ENCODE measurements around the gene METTL15.
"Not testable (repeated sequence)": the region's sequence is repeated elsewhere in the genome, so short reads cannot be mapped to it uniquely, and the experiment has no call there.

The METTL15 gene

DNA sequence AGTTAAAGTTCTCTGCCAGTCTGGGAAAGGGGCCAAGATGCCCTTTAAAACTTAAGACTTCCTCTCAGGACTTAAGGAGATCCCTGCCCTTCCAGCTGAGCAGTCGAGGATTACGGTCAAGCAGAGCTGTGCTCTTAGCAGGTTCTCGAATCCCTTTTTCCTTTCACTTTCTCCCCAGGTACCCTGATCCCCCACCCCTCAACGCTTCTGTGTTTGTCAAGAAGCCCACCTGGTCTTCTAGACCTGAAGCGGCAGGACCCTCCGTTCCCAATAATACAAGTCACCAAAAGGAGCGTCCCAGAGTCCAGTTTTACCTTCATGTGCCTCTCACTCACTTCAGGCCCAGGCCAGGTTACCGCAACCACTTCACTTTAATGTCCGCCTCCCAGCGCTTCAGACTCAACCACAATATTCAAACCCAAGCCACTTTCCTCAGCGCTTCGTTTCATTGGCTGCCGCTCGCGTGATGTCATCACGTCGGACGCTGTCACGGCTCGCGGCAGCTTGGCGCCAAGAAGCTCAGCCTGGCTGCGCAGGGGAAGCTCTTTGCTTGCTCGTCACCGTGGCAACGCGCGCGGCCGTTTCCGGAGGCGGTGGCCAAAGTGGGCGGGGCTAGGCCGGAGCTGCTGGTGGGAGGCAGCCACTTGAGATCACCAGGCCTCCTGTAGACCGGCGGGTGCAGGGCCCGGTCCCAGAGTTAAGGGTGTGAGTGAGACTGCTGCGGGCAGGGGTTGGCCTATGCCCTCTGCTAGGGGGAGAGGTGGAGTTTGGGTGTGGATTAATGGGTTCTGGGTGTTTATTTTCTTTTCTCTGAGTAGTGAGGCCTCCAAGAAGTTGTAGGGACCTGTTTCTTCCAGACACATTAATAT lies at the start of gene METTL15, which contains the start of gene KIF18A:
Gene METTL15 (plus strand): TSS at position 639 of the 869 bp plus-strand sequence. CDS start 4,947 bp downstream, outside the sequence.
Gene KIF18A (minus strand): TSS at position 407 of the 869 bp plus-strand sequence. CDS start 10,209 bp downstream, outside the sequence.
- peak; percentile 82 for DNase-seq

DNA sequence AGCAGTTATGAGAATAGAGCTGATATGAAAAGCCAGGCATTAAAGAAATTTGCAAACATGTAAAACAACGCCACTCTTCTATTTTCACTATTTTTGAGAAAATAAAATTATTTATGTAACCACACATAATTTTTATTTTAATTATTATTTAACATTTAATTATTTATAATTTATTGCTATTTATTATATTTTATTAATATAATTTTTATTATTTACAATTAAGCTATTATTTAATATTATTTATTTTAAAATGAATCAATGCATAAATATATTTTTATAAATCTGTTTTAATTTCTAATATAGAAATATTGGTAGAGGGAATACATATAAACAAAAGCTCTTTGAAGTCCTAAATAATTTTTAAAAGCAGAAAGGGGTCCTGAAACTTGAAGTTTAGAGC lies 36.9 kb upstream of the METTL15 start:
- DNase-seq, result no peak

GRCh38 chr11:28072321-28072720 lies 35.9 kb upstream of the METTL15 start:
- DNase-seq, result no peak

GRCh38 chr11:28077521-28077920 lies 30.7 kb upstream of the METTL15 start:
- DNase-seq, result no peak

DNA sequence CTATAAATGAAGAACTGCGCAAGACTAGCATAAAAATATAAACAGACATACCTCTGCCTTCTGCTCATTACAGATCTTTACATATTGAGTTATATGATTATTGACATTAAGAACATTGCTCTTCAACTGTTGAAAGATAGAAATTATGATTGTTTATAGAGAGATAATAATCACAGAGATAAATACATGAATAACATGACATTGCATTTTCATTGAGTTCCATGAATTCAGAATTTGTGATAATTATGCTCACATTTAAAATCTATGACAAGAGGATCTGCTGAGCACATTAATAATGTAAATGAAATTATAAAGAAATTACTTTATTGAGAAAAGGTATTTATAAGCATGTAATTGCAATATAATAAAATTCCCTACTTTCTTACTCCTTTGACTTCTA lies 25.1 kb upstream of the METTL15 start:
- DNase-seq, result no peak

- no peak for DNase-seq
Observed at GRCh38 chr11:28086569-28086968, 21.6 kb upstream of the METTL15 start.

DNA sequence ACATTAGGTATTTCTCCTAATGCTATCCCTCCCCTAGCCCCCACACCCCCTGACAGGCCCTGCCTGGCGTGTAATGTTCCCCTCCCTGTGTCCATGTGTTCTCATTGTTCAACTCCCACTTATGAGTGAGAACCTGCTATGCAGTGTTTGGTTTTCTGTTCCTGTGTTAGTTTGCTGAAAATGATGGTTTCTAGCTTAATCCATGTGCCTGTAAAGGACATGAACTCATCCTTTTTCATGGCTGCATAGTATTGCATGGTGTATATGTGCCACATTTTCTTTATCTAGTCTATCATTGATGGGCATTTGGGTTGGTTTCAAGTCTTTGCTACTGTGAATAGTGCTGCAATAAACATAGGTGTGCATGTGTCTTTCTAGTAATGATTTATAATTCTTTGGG lies 21.0 kb upstream of the METTL15 start:
- DNase-seq, result not testable (repeated sequence)

GRCh38 chr11:28087693-28088092 lies 20.5 kb upstream of the METTL15 start:
- not testable (repeated sequence) for DNase-seq

DNA sequence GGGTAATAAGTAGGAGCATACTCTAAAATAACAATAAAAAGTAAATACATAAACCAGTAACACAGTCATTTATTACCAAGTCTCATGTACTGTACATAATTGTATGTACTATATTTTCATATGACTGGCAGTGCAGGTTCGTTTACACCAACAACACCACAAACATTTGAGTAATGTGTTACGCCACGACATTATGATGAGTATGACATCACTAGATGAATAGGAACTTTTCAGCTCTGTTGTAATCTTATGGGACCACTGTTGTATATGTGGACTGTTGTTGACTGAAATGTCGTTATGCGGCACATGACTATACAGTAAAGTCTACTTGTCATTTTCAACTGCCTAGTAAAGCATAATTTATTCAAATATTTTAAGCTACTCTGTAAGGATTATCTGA lies 18.8 kb upstream of the METTL15 start:
- no peak for DNase-seq

GRCh38 chr11:28090052-28090749 lies 18.0 kb upstream of the METTL15 start:
- no peak for DNase-seq

- no peak for DNase-seq
Observed at GRCh38 chr11:28092786-28093185, 15.4 kb upstream of the METTL15 start.

GRCh38 chr11:28098257-28098656 lies 9.9 kb upstream of the METTL15 start:
- DNase-seq, result no peak

- no peak for DNase-seq
Observed at GRCh38 chr11:28099715-28100114, 8.5 kb upstream of the METTL15 start.

DNA sequence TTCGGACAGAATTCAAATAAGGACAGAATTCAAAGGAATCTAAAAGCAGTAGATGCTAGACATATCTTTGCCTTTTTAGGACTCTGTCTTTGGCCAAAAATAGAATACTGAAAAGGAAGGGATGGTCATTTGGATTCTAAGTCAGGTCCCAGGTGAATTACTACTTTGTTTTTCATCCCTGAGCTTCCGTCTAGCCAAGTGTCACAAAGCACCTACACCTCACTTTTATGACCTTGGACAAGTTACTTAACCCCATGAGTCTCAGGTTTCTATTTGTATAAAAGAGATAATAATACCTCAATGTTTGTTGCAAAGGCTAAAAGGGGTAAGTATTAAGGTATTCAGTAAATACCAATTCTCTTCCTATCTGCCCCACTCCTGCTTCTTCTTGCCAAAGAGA lies 7.5 kb upstream of the METTL15 start:
- DNase-seq, result no peak

GRCh38 chr11:28102300-28102699 lies 5.9 kb upstream of the METTL15 start:
- DNase-seq, result not testable (repeated sequence)

- no peak for DNase-seq
Observed at GRCh38 chr11:28104425-28104824, 3.8 kb upstream of the METTL15 start.

DNA sequence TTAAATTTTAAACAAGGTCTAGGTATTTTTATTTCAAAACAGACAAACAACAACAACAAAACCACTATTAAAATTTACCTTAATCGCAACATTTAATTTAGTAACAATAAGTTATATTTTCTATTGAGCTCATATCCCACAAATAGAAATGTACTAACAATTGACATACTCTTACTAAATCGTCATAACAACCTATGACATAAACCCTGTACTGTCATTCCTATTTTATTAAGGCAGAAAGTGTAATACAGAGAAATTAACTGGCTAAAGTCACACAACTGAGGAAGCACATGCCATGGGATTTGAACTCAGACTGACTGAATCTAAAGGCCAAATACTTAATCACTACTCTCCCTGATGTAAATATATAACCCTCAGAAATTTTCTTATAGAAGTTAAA lies 3.2 kb upstream of the METTL15 start:
- no peak for DNase-seq

DNA sequence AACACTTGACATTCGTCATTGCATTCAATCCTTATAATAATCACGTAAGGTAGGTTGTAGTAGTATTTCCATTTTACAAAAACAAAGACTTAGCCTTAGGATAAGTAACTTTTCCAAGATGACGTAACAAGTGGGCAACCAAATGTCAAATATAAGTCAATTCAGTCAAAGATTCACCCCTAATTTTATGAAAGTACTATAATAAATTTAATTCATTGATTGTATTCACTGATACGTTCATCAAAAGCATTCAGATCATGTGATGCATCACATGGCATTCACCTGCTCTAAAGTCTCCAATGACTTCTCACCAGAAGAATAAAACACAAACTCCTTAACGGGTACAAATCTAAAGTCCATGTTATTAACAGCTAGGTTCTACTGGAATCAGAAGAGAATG lies 2.3 kb upstream of the METTL15 start:
- no peak for DNase-seq

GRCh38 chr11:28106353-28107043 lies 1.7 kb upstream of the METTL15 start:
- no peak for DNase-seq

- DNase-seq, result no peak
Observed at GRCh38 chr11:28107191-28107749, 918 bp upstream of the METTL15 start.

DNA sequence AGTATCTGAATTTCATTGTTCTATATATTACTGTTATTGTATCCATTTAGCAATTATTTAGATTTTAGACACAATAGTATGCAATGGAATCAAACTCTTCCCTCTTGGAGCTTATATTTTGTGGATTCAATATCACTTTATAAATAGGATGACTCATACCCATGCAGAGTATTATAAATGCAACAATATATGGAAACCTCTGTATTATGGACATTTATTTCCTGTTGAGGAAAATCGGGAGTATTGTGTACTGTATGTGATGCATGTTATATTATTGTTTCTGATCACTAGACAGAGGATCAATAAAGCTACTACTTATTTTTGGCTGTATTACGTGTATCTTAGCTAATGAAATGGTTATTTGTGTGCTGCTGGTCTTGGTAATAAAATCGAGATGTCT lies 770 bp downstream of the METTL15 start:
- DNase-seq, result no peak

DNA sequence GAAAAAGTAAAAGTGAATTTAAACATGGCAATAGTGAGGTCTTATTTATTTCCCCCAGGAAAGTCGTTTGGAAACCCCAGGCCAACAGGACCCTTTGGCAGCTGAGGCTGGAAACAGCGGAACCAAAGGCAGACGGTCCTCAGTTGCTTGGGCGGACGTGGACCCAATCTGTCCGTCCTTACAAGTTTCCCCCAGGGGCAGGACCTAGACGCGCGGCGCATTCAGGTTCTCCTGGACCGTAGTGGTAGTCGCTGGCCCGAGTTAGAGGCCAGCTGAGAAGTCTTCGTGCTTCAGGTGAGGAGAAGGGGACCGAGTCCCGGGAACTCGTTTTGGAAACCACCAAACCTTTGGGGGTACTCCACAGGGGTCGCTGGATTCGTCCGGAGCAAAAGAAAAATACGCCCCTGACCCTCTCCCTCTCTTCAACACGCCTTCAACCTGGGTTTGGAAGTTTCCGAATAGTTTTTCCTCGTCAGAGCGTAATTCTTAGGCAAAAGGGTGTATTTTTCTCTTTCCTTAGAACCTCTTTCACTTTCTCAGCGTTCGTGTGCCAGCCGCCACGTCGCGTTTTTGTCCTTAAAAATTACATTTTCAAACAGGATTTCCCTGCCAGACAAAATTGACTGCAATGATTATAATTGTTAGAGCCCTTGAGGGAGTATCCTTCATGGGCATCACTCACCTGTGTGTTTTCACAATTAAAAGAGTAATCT lies 2.1 kb downstream of the METTL15 start:
- peak; percentile 21 for DNase-seq

Measured in SHP77 treated with DMSO at 0.1 percent for 48 hours (cell line).